ENCODE results near the gene ARHGEF11.

GRCh38 chr1:157088607-157089006 lies 43.1 kb upstream of the ARHGEF11 start:
- TF ChIP-seq, protein P1, sequence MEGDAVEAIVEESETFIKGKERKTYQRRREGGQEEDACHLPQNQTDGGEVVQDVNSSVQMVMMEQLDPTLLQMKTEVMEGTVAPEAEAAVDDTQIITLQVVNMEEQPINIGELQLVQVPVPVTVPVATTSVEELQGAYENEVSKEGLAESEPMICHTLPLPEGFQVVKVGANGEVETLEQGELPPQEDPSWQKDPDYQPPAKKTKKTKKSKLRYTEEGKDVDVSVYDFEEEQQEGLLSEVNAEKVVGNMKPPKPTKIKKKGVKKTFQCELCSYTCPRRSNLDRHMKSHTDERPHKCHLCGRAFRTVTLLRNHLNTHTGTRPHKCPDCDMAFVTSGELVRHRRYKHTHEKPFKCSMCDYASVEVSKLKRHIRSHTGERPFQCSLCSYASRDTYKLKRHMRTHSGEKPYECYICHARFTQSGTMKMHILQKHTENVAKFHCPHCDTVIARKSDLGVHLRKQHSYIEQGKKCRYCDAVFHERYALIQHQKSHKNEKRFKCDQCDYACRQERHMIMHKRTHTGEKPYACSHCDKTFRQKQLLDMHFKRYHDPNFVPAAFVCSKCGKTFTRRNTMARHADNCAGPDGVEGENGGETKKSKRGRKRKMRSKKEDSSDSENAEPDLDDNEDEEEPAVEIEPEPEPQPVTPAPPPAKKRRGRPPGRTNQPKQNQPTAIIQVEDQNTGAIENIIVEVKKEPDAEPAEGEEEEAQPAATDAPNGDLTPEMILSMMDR (conservative IDR thresholded peaks at IDR 0.05 in 1 of 2, IDR thresholded peaks at IDR 0.05 in 1 of 2; ENCODE audit: extremely low read depth in 1 of 2, insufficient read depth in 1 of 2, low read depth in 1 of 2, low read length in 2 of 2) = no peak
- TF ChIP-seq EZH2 (IDR thresholded peaks at IDR 0.05; ENCODE audit: borderline replicate concordance, low read length) = no peak

Data from mammary epithelial cell (primary cell).